ENCODE results near the gene SEPHS1.

The SEPHS1 gene

GRCh38 chr10:13349463-13350274, 1.6 kb upstream of the SEPHS1 start:
- DNase-seq (ENCODE audit: low read depth in 2 of 2), result peak; percentile 43 to 52
- TF ChIP-seq CTCF (IDR thresholded peaks at IDR 0.05; ENCODE audit: low read depth, low read length), result no peak
- peak overlapping the region; percentile 67 to 73 for H3K4me3 ChIP-seq (replicated peaks in 1 of 2; ENCODE audit: low read depth in 2 of 2, low read length in 2 of 2)

GRCh38 chr10:13347500-13348156, 465 bp downstream of the SEPHS1 start:
- no peak for TF ChIP-seq CTCF (IDR thresholded peaks at IDR 0.05; ENCODE audit: low read depth, low read length)
- H3K4me3 ChIP-seq (replicated peaks in 1 of 2; ENCODE audit: low read depth in 2 of 2, low read length in 2 of 2), result peak overlapping the region; percentile 28 to 73
- peak; percentile 76 to 84 for DNase-seq (ENCODE audit: low read depth in 2 of 2)

GRCh38 chr10:13347043-13347499, 1.0 kb downstream of the SEPHS1 start:
- no peak for TF ChIP-seq CTCF (IDR thresholded peaks at IDR 0.05; ENCODE audit: low read depth, low read length)
- peak; percentile 20 to 39 for DNase-seq (ENCODE audit: low read depth in 2 of 2)
- H3K4me3 ChIP-seq (replicated peaks in 1 of 2; ENCODE audit: low read depth in 2 of 2, low read length in 2 of 2), result peak overlapping the region; percentile 71 to 73

- DNase-seq (ENCODE audit: low read depth in 2 of 2), result peak; percentile 59 to 84
- peak overlapping the region; percentile 71 to 73 for H3K4me3 ChIP-seq (replicated peaks in 1 of 2; ENCODE audit: low read depth in 2 of 2, low read length in 2 of 2)
- no peak for TF ChIP-seq CTCF (IDR thresholded peaks at IDR 0.05; ENCODE audit: low read depth, low read length)
Measured at GRCh38 chr10:13346283-13347042, 1.6 kb downstream of the SEPHS1 start.

GRCh38 chr10:13340626-13341376, 7.3 kb downstream of the SEPHS1 start:
- TF ChIP-seq CTCF (IDR thresholded peaks at IDR 0.05; ENCODE audit: low read depth, low read length), result no peak
- no peak for DNase-seq (ENCODE audit: low read depth in 2 of 2)
- H3K4me3 ChIP-seq (replicated peaks in 1 of 2; ENCODE audit: low read depth in 2 of 2, low read length in 2 of 2), result no peak overlapping the region

- no peak overlapping the region for H3K4me3 ChIP-seq (replicated peaks in 1 of 2; ENCODE audit: low read depth in 2 of 2, low read length in 2 of 2)
- TF ChIP-seq CTCF (IDR thresholded peaks at IDR 0.05; ENCODE audit: low read depth, low read length), result no peak
- DNase-seq (ENCODE audit: low read depth in 2 of 2), result no peak
Measured at GRCh38 chr10:13340068-13340467, 8.0 kb downstream of the SEPHS1 start.
